HG03432 (cell line): ENCODE results near the gene MYBPHL.
"Not testable (repeated sequence)": the region's sequence is repeated elsewhere in the genome, so short reads cannot be mapped to it uniquely, and the experiment has no call there.

Source experiments
- ATAC-seq: cut with Tn5 transposase; IDR thresholded peaks from one replicate; pipeline ENCODE4 v1.9.1; 2021; ENCODE audit warnings: mild to moderate bottlenecking, moderate library complexity; ENCODE audit not compliant: unreplicated experiment

The MYBPHL gene

DNA sequence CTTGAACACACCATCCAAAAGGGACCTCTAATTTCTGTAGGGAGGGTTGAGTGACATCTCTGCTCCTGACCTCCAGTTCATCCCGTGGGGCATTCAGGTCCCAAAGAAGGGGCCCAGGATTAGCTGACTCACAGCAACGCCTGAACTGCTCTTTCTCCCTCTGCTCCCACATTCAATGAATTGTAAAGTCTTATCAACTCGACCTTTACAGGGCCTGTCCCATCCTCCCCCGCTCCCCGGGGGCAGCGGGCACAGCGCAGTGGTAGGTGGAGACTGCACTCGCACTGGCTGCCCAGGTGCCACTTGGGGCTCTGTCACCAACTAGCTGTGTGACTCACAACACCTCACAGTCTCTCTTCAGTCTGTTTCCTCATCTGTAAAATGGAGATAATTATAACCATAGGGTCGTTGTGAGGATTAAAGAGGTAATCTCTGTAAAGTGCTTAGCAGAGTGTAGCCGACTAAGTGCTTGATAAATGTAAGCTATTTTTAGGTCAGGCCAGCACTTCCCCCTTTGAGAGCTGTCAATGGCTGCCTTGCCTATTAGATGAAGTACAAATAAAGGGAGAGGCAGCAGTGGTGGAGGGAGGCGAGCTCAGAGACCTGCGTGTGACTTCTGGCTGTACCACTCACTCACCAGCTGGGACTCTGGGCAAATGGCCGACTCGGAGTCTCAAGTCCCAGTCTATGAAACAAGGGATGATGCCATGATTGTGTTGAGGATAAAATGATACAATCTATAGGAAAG is 637 bp upstream of the MYBPHL start:
- no peak for ATAC-seq

DNA sequence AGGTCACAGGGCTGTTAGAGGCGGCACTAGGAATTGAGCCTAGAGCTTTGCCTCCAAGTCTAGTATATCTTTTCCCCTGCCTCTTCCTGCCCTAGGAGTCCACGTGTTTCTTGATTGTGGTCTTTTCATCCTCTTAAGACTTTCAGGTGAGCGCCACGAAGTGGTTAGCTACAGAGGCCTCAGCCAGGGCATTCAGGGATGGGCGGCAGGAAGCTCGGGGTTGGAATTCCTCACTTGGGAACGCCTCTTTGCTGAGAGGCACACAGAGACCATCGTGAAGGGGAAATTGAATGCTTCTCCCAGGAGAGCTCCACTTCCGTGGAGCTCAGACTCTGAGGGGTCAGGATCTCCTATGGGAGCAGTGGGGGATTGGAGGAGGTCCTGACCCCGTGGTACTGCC is 820 bp downstream of the MYBPHL start:
- ATAC-seq: not testable (repeated sequence)

DNA sequence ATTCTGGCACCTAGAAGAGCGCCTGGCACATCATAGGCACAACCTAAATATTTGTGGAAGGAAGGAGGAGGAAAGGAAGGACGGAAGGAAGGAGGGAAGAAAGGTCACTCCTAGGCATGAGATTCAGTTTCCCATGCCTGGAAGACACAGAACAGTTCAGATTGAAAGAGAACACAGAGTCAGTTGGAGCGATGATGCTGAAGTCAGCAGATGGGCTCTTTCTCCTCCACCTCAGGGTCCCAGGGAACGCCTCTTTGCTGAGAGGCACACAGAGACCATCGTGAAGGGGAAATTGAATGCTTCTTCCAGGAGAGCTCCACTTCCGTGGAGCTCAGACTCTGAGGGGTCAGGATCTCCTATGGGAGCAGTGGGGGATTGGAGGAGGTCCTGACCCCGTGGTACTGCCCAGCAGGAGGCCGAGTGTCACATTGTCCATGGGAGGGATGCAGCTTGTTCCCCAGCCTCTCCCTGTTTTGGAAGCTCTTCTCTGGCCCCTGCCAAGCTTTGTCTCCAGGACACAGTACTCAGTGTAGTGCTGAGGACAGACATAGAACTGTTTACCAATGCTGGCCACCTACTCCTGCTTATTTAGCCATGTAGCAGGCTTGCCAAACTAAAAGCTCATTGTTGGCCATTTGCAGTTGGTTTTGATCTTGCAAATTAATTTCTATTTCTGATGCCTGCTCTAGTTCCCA is 2.4 kb downstream of the MYBPHL start:
- ATAC-seq: no peak

DNA sequence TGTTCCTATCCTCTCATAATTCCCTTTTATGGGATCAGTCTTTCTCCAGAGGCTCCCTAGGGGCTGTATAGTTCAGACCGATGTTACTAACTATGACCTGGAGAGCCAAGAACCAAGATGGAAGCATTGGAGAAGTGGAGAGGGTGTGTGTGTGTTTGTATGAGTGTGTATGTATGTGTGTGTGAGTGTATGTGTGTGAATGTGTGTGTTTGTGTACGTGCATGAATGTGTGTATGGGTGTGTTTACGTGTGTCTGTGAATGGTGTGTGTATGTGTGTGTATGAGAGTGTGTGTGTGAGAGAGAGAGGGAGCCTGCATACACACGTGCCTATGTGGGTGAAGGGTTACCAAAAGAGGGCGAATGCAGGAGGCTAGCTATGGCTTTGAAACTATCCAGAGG is 4.9 kb downstream of the MYBPHL start:
- no peak for ATAC-seq

DNA sequence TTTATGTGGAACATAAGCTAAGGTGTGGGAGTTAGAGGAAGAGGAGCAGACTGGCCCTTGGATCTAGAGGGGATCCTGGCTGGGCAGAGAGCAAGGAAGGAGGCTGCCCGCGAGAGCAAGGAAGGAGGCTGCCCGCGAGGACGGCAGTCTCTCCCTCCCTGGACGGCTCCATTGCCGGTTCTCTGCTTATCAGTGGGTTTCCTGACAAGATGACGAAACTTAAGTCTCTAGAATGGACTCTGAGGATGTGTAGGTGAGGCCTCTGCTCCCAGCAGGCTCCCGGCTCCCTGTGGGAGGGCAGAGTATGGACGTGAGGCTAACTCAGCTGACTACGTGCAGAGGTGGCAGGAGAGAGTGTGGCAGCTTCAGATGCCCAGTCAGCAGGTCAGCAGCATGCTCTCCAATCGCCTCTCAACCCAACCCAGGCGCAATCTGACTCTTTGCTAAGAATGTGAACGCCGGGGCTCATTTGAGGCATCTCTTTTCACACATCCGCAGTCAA is 6.1 kb downstream of the MYBPHL start:
- ATAC-seq: no peak

DNA sequence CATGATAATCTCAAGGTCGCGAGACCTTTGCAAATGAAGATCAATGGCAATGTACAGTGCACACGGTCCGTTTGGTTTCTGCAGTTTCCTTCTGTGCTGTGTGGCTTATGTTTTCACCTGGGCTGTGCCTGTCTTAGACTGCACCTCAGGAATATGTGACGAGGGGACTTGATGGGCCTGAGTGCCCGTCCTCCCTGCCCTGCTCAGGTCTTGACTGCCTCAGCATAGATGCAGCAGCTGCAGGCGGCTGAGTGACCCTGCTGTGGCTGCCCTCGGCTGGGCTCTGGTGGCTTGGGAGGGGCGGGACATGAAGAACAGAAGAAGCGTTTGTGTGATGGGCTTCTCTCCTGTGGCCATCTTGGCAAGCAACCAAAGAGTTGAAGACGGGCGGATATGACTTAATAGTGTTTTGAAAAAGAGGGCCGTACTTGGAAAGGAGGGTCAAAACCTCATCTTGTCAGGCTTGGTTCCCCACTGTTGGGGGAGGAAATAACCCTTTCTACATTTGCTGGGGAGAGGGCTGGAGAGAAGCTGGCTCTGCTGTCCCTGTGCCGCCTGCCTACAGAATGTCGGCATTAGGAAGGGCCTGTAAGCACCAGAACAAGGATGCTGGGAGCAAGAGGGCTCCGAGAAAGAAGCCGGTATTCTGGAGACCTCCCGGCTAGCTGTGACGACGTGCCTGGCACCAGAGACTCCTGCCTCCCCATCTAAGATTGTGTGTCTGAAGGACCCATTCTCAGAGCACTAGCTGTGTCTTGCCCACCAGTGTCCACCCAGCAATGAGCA is 7.1 kb downstream of the MYBPHL start:
- no peak for ATAC-seq

DNA sequence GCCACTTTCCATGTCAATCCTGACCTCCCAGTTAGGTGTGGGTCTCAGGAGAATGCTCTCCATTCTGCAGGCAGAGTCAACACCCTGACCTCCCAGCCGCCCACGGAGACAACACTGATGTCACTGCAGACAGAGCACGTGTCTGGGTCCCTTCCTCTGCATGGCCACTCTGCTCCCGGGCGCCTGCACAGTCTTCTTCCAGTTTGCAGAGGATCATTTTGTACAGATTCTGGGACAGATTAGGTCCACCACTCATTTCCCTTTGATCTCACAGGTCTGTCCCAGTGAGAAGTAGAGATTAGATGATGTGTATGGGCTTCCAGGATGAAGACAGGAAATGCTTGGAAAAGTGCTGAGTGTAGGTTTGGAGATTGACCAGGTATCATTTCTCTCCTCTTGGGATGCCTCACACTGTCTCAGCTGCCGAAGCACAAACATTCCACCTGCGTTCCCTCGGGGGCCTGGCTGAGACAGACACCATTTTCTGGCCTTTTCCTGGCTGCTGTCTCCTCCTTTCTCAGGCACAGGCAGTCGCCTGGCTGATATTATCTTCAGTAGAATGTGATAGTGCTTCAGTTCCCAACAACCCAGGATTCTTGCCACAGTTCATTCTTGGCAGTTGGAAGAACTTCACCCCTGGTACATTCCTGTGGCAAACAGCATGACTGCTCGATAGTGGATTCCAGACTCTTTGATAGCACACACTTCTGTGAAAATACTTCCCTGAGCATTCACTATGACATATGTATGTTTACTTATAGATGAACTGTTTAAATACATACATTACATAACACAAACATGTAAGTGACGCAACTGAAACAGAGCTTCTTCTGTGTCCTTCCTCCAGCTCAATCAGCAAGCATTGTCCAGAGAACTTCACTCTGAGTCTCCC is 7.9 kb downstream of the MYBPHL start:
- no peak for ATAC-seq

DNA sequence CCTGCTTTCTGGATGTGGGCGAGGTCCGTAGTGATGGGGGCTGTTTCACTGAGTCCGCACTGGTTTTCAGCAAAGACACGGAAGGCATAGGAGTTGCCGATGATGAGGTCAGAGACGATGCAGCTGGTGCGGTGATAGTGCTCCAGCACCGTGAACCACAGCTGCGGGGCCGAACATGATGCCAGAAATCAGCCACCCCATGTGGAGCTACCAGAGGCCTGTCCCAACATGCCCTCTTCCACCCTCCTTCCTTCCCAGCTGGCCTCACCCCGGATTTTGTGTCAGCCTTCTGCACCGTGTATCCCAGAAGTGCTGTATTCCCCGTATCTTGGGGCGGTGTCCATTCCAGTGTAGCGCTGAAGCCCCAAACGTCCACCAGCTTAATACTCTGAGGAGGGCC is 10.0 kb downstream of the MYBPHL start:
- no peak for ATAC-seq

DNA sequence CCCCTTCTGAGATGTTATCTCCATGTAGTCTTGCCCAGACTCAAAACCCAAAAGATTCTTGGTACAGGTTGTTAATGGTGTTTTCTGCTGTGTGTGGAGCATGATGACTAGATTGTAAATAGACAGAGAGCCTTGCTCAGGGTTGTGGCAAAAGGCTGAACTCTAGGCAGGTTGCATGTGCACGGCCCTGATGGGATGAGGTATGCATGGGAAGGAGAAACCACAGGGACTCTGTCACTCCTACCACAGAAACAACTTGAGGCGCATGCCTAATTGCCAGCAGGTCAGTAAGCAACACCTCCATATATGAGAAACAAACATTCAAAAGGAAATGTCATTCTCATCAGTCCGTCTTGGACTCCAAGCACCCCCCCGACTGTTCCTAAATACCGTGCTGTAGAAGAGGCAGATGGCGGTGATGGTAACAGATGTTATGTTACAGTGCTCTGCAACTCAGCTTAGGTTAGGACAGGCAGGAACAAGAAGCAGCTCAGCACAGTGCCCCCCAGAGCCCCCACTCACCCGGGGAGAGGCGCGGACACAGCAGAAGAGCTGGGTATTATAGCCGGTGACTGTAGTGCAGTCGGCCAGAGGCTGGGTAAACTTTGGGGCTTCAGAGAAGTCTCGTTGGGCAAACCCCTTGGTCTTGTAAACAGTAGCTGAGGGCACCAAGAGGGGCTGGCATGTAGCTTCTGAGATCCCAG is 10.9 kb downstream of the MYBPHL start:
- no peak for ATAC-seq

DNA sequence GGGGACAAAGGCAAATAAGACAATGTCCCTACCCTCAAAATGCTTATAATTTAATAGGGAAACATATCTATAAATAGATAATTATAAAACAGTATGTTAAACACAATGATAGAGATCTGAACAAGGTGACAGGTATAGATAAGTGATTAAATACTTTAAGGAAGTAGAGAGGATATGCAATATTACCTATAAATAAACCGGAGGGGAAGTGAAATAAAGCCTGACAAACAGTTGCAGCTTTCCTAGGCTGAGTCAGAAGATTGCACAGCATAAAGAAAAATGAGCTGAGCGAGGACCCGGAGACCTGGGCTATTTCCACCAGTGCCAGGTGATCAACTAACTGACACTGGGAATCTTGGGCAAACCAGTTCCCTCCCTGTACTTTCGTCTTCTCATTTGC is 12.3 kb downstream of the MYBPHL start:
- no peak for ATAC-seq

DNA sequence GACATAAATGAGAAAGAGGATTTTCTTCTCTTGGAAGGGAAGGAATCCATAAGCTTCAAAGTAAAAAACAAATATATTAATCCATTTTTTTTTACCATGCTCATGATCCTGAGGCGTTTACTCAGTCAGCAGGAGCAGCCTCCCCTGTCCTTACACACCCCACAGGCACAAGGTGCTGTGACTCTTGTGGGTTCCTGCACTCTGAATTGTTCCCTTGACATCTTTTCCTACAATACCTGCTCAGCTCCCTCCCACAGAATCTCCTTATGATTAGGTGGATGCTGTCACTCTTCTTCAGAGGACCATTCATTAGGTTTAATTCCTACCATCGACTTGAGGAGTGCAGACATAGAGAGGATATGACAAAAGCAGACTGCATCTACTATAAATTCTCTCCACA is 13.8 kb downstream of the MYBPHL start:
- no peak for ATAC-seq

DNA sequence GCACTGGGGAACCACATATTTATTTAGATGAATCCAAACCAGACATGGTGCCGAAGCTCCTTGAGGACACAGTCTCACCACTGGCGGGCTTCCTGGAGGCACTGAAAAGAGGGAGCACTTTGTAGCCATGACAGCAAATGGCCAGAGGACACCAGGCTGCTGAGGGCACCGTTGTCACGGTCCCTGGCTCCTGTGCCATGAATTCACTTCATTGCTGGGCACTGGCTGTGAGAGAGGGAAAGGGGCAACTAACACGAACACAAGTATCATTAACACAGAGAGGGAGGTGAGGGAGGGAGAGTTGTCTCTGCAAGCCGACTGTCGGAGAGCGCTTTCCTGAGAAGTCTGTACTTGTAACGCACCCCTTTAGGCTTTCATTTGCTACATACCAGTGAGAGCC is 14.4 kb downstream of the MYBPHL start:
- no peak for ATAC-seq

DNA sequence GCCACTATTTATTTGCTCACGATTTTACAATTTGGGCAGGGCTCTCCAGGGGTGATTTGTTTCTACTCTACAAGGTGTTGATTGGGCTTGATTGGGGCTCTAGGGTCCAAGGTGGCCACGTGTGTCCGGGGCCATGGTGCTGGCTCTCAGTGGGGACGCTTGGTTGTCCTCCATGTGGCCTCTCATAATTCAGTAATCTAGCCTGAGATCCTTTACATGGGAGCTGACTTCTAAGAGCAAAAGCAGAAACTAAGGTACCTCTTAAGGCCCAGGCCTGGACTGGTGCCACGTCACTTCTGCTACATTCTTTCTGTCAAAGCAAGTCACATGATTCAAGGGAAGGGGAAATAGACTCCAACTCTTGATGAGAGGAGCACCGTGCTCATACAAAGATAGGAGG is 15.8 kb downstream of the MYBPHL start:
- no peak for ATAC-seq

DNA sequence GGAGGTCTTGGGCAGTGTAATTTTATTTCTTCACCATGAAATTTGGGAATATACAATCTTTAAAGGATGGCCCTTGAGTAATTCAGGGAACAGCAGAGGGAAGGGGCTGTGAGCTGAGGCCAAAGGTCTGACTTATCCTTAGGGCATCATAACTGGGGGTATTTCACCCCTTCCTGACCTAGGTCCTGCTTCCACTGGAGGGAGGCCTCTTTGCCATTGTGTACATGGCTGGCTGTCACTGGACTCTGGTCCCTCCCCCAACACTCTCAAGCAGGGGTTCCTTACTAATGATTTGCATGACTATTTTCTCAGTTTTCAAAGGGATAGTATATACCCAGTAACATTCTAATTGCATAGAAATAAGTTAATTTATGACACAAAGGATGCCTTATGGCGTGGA is 16.7 kb downstream of the MYBPHL start:
- ATAC-seq: no peak

DNA sequence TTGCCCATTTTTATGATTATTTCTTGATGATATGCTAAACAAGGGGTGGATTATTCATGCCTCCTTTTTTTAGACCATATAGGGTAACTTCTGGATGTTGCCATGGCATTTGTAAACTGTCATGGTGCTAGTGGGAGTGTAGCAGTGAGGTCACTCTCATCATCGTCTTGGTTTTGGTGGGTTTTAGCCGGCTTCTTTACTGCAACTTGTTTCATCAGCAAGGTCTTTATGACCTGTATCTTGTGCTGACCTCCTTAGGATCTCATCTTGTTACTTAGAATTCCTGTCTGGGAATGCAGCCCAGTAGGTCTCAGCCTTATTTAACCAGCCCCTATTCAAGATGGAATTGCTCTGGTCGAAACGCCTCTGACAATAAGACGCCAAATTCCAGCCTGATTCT is 20.0 kb downstream of the MYBPHL start:
- not testable (repeated sequence) for ATAC-seq

DNA sequence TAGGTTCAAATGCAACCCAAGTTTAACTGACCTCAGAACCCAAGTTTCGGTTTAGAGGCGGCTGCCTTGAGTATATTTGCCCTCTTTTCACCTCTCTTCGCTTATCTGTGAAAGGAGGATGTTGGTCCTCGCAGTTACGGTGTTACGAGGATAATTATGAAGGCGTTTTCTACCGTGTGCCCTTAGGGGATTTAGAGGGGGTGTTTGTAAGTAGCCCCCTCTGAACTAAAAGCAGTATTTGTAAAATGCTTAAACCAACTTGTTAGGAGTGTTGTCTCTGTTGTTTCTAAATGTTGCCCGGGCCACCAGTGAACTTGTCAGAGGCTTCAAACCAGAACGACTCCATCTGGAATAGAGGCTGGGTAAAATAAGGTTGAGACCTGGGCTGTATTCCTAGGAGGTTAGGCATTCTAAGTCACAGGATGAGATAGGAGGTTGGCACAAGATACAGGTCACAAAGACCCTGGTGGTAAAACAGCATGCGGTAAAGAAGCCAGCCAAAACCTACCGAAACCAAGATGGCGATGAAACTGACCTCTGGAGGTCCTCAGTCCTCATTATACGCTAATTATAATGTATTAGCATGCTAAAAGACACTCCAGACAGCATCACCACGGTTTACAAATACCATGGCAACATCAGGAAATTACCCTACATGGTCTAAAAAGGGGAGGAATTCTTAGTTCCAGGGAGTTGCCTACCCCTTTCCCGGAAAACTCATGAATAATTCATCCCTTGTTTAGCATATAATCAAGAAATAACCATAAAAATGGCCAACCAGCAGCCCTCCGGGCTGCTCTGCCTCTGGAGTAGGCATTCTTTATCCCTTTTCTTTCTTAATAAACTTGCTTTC is 22.8 kb downstream of the MYBPHL start:
- ATAC-seq: no peak

DNA sequence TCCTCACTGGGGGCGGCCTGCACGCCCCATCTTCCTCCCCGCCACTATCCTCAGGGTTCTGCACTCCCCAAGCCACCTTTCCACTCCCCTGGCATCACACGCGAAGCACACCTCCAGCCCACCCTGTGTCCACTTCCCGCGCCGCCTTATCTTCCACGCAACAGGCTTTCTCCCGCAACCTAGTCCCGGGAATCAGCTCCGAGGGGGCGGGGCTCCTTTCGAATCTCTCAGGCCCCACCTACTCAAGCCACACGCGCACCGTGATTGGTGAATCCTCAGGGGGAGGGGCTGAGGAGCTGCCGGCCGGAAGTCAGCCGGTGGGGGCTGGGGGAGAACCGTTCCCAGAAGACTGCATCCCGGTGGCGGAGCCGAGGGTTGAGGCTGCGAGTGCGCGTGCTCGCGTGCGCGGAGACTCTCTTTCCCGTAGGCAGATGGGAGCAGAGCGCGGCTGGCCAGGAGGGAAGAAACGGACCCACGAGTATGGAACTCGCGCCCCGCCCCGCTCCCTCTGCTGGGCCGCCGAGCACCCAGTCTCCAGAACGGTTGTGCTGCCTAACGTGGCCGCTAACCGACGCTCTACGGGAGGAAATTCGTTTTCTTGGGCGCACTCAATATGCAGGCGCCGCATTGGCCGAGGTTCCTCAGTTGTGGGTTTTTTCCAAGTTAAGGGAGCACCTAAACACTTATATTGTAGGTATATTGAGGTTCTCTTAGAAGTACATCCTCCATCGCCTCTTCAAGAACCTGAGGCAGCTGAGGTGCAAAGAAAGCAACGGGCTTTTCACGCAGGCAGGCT is 23.7 kb downstream of the MYBPHL start, which contains the start of gene PSRC1:
Gene PSRC1 (minus strand): TSS at position 194 of the 796 bp plus-strand sequence.
- peak; percentile 98 for ATAC-seq

DNA sequence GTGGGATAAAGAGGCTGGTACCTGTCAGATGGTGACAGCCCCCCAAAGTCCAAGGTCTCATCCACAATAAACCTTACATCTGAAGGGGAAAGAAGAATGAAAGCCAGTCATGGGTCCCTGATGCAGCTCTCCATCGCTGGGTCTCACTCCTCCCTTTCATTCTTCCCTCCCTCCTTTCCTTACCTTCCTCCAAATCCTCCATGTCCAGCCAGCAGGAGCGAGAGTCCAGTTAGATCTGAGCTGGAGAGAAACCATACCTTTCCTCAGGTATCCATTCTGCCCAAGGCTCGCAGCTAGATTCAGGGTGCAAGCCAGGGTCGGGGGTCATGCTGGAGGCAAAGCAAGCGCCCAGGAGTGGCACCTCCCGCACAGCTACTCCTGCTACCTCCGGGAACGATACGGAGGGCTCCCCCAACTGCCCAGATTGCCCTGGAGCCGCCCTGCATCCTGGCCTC is 24.3 kb downstream of the MYBPHL start:
- ATAC-seq: no peak
